ENCODE results near the gene GALNT8. TPM values are rescaled to one million over a fixed set of nuclear protein-coding genes. Genes with fewer than 3 reads are reported as not detected.

The GALNT8 gene
- total RNA-seq, 1 donor from 2014 or later = 0.77 TPM

DNA sequence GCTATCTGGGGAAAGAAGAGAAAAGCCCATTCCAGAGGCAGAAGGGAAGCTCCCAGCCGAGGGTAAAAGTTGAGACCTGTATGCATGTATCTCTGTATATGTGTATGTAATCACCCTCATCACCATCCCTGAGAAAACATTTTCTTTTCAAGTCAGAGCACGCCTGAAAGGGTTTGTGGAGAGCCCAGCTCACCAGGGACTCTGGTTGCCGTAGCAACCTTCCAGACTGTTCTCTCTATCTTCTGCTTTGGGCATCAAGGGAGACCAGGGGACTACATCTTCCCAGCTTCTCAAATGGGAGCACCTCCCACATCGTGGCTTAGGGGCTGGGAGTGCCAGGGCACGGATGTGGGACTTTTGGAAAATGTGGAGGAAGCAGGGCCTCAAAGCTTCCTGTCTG is 93.5 kb downstream of the GALNT8 start:
- peaks cover 55% of the 10 kb centered on the region for H3K27me3 ChIP-seq (ENCODE audit: low read depth)
- ATAC-seq (no peak), DNase-seq (no peak)
- H3K9me3 ChIP-seq = no peaks in the 10 kb centered on the region
- H3K27ac ChIP-seq = no peak overlapping the region
- no peak overlapping the region for H3K4me3 ChIP-seq
- H3K36me3 ChIP-seq = no peaks in the 10 kb centered on the region
- TF ChIP-seq, protein P1, sequence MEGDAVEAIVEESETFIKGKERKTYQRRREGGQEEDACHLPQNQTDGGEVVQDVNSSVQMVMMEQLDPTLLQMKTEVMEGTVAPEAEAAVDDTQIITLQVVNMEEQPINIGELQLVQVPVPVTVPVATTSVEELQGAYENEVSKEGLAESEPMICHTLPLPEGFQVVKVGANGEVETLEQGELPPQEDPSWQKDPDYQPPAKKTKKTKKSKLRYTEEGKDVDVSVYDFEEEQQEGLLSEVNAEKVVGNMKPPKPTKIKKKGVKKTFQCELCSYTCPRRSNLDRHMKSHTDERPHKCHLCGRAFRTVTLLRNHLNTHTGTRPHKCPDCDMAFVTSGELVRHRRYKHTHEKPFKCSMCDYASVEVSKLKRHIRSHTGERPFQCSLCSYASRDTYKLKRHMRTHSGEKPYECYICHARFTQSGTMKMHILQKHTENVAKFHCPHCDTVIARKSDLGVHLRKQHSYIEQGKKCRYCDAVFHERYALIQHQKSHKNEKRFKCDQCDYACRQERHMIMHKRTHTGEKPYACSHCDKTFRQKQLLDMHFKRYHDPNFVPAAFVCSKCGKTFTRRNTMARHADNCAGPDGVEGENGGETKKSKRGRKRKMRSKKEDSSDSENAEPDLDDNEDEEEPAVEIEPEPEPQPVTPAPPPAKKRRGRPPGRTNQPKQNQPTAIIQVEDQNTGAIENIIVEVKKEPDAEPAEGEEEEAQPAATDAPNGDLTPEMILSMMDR (IDR thresholded peaks at IDR 0.05) = no peak
- peaks cover 13% of the 10 kb centered on the region for H3K4me1 ChIP-seq
- intact Hi-C loops (cut with DNase I) = no loop called here

DNA sequence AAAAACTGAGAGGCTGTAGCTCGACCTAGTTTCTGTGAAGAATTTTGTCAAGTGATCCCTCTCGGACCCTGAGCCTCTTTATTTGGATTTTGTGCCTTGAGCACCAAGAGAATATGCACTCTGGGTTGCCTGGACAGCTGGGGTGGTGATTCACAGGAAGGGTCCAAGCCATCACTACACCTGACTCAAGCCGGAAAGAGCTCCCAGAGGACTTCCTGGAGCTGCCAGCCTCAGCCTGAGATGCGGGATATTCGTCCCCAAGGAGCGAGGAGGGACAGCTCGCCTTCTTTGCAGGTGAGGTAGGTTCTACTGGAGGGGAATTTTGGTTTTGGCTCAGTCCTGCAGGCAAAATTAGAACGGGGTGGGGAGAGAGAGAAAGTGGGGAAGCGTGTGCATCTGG is 94.3 kb downstream of the GALNT8 start:
- Histone ChIP-seq H3K4me3 (no peak overlapping the region), H3K36me3 (no peaks in the 10 kb centered on the region), H3K27ac (no peak overlapping the region), H3K9me3 (no peaks in the 10 kb centered on the region), H3K4me1 (peaks cover 9% of the 10 kb centered on the region), H3K27me3 (ENCODE audit: low read depth) (peaks cover 49% of the 10 kb centered on the region)
- DNase-seq (no peak), ATAC-seq (no peak)
- TF ChIP-seq, protein P1 (IDR thresholded peaks at IDR 0.05) = no peak
- intact Hi-C loops (cut with DNase I) = no loop called here

DNA sequence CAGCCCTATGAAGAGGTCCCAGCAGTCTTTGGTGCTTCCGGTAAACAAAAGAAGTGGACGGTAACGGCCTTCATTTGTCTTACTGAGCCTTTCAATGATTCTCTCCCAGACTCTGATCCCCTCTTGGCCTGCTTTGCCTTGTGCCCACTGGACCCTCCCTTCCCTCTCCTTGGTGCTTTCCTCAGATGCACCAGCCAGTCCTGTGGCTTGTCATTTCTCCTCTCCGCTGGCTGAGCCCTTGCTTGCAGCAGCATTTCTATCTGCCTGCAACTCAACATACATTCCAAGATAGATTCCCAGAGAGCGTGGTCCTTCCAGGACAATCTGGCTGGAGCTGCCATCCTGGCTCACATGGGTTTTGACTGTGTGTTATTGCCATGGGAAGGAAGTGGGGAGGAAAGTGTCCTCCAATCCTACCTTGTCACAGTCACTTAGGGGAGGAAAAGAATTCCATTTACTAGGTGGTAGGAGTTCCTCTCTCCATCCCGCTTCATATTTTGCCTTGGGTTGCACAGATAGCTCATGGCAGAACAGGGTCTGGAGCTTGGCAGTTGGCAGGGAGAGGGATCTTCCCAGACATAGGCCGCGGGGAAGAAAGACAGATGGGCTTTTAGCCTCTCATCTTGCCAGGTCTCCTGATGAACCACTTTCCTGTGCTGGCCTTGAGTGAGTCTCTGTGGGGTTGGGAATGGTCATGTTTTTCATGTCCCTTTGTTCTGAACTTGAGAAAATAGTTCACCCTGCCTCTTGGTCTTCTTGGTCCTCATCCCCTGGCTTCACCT is 96.7 kb downstream of the GALNT8 start:
- TF ChIP-seq, protein P1 (IDR thresholded peaks at IDR 0.05) = no peak
- intact Hi-C loops (cut with DNase I) = no loop called here
- no peak for DNase-seq

DNA sequence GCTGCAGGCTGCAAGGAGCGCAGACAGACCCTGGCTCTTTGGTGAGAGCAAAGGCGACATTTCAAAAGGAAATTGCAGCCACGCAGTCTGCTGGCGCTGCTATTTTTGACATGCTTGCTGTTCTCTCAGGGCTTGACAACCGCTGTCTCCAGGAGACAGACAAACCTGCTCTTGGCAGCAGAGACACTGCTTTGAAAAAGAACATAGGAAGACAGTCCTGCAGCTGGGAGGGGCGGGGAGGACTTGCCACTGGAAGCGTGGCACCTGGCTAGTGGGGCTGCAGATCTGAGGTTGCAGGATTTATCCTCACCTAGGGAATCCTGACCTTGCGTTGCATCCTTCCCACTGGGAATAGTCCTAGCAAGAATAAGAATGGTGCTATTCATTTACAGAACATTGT is 97.7 kb downstream of the GALNT8 start:
- Histone ChIP-seq H3K27me3 (ENCODE audit: low read depth) (peaks cover 16% of the 10 kb centered on the region), H3K4me3 (no peak overlapping the region), H3K4me1 (no peaks in the 10 kb centered on the region), H3K27ac (no peak overlapping the region), H3K9me3 (no peaks in the 10 kb centered on the region), H3K36me3 (no peaks in the 10 kb centered on the region)
- no peak for ATAC-seq
- TF ChIP-seq, protein P1 (IDR thresholded peaks at IDR 0.05) = no peak
- intact Hi-C loops (cut with DNase I) = no loop called here
- DNase-seq = no peak

More for the DNA sequence above, 96.7 kb downstream of the GALNT8 start:
- Histone ChIP-seq H3K27ac (no peak overlapping the region), H3K36me3 (no peaks in the 10 kb centered on the region), H3K4me3 (no peak overlapping the region), H3K27me3 (ENCODE audit: low read depth) (peaks cover 25% of the 10 kb centered on the region), H3K9me3 (no peaks in the 10 kb centered on the region), H3K4me1 (no peaks in the 10 kb centered on the region)
- ATAC-seq = no peak

DNA sequence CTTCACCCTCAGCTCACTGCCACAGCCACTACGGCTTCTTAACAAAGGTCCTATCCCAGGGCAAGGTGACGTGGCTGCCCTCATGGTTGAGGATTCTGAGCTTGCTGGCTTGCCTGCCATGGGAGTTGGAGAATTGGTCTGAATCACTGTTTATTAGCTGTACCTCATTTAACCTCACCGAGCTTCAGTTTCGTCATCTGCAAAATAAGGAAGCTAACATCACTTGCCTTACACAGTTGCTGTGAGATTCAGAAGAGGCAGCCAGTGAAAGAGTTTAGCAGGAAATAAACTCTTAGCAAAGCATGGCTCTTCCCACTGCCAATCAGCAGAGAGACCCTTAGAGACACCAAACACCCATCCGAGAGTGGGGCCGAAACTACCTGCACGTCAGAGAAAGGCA is 99.5 kb downstream of the GALNT8 start:
- H3K27me3 ChIP-seq (ENCODE audit: low read depth) = peaks cover 16% of the 10 kb centered on the region
- ATAC-seq = no peak
- no peaks in the 10 kb centered on the region for H3K36me3 ChIP-seq
- H3K27ac ChIP-seq = no peak overlapping the region
- H3K4me3 ChIP-seq = no peak overlapping the region
- intact Hi-C loops (cut with DNase I) = no loop called here
- no peak for DNase-seq
- no peaks in the 10 kb centered on the region for H3K4me1 ChIP-seq
- H3K9me3 ChIP-seq = no peaks in the 10 kb centered on the region
- TF ChIP-seq, protein P1 (IDR thresholded peaks at IDR 0.05) = no peak
